ENCODE data around the gene GATA6. TPM values are rescaled to one million over a fixed set of nuclear protein-coding genes. Genes with fewer than 3 reads are reported as not detected.

Gene GATA6
- total RNA-seq, 4 donors from 2014 or later = 0.34 to 1.2 (median 0.86) TPM

DNA sequence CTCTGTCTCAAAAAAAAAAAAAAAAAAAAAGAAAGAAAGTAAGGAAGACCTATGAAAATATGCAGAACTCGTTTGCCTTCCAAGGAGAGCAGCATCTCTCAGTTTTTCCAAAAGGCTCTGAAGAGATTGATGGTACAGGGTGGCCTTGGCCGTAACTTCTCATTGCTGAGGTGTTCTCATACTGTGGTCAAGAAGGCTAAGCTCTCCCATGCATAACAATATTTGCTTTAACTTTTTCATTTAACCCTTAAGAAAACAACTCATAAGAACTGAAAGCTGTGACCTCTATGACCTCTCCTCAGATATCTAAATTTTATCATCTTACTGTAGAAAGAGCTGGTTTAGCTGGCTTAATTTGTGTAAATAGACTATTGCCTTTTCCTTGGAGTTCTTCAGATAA is 37.1 kb upstream of the GATA6 start:
- intact Hi-C loops (cut with DNase I; ENCODE audit: low total_unique reads) = no loop called here
- H3K36me3 ChIP-seq = no peaks in the 10 kb centered on the region
- H3K27ac ChIP-seq = no peak overlapping the region
- TF ChIP-seq, protein P1, sequence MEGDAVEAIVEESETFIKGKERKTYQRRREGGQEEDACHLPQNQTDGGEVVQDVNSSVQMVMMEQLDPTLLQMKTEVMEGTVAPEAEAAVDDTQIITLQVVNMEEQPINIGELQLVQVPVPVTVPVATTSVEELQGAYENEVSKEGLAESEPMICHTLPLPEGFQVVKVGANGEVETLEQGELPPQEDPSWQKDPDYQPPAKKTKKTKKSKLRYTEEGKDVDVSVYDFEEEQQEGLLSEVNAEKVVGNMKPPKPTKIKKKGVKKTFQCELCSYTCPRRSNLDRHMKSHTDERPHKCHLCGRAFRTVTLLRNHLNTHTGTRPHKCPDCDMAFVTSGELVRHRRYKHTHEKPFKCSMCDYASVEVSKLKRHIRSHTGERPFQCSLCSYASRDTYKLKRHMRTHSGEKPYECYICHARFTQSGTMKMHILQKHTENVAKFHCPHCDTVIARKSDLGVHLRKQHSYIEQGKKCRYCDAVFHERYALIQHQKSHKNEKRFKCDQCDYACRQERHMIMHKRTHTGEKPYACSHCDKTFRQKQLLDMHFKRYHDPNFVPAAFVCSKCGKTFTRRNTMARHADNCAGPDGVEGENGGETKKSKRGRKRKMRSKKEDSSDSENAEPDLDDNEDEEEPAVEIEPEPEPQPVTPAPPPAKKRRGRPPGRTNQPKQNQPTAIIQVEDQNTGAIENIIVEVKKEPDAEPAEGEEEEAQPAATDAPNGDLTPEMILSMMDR (IDR thresholded peaks at IDR 0.05 in 4 of 5, conservative IDR thresholded peaks at IDR 0.05 in 1 of 5) = no peak
- no peak for TF ChIP-seq POLR2A (IDR thresholded peaks at IDR 0.05)
- no peaks in the 10 kb centered on the region for H3K4me1 ChIP-seq
- ATAC-seq = no peak
- in situ Hi-C loops (cut with MboI; ENCODE audit: low sequenced_read_pairs in 4 of 4) = no loop called here
- DNase-seq = no peak
- H3K27me3 ChIP-seq = no peaks in the 10 kb centered on the region
- no peak overlapping the region for H3K4me3 ChIP-seq
- H3K9me3 ChIP-seq = no peaks in the 10 kb centered on the region

DNA sequence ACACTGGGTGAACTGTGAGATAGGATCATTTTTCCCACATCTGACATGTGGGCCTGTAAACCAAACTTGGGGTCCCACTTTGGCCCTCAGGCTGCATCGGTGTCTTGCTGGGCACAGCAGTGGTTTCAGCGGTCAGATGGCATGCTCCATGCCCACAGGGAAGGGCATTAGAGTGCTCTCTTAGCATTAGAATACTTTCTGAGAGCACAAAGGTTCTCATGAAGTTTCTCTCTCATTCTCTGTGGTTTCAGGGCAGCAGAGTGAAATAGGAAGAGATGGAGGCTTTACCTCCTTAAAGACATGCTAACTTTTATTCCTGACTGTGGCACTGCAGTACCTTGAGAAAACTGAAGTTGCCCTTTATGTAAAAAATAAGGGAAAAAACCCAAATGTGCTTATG is 36.6 kb upstream of the GATA6 start:
- H3K4me1 ChIP-seq = no peaks in the 10 kb centered on the region
- H3K27me3 ChIP-seq = no peaks in the 10 kb centered on the region
- ATAC-seq (no peak), DNase-seq (no peak)
- in situ Hi-C loops (cut with MboI; ENCODE audit: low sequenced_read_pairs in 4 of 4) = no loop called here
- intact Hi-C loops (cut with DNase I; ENCODE audit: low total_unique reads) = no loop called here
- no peak overlapping the region for H3K27ac ChIP-seq
- H3K36me3 ChIP-seq = no peaks in the 10 kb centered on the region
- no peaks in the 10 kb centered on the region for H3K9me3 ChIP-seq
- no peak overlapping the region for H3K4me3 ChIP-seq
- no peak for TF ChIP-seq POLR2A (IDR thresholded peaks at IDR 0.05)
- TF ChIP-seq, protein P1 (IDR thresholded peaks at IDR 0.05 in 4 of 5, conservative IDR thresholded peaks at IDR 0.05 in 1 of 5) = no peak

GRCh38 chr18:22136395-22136794 is 33.0 kb upstream of the GATA6 start:
- ATAC-seq = no peak

GRCh38 chr18:22141211-22141610 is 28.2 kb upstream of the GATA6 start:
- ATAC-seq = no peak

More at GRCh38 chr18:22136395-22136794, 33.0 kb upstream of the GATA6 start:
- Histone ChIP-seq H3K9me3 (no peaks in the 10 kb centered on the region), H3K36me3 (no peaks in the 10 kb centered on the region), H3K27ac (no peak overlapping the region), H3K27me3 (no peaks in the 10 kb centered on the region), H3K4me1 (no peaks in the 10 kb centered on the region), H3K4me3 (no peak overlapping the region)
- no peak for DNase-seq
- in situ Hi-C loops (cut with MboI; ENCODE audit: low sequenced_read_pairs in 4 of 4) (no loop called here), intact Hi-C loops (cut with DNase I; ENCODE audit: low total_unique reads) (no loop called here)
- TF ChIP-seq, protein P1 (IDR thresholded peaks at IDR 0.05 in 4 of 5, conservative IDR thresholded peaks at IDR 0.05 in 1 of 5) = no peak
- no peak for TF ChIP-seq POLR2A (IDR thresholded peaks at IDR 0.05)

More at GRCh38 chr18:22141211-22141610, 28.2 kb upstream of the GATA6 start:
- no peak overlapping the region for H3K27ac ChIP-seq
- no peaks in the 10 kb centered on the region for H3K36me3 ChIP-seq
- no peaks in the 10 kb centered on the region for H3K27me3 ChIP-seq
- TF ChIP-seq, protein P1 (IDR thresholded peaks at IDR 0.05 in 4 of 5, conservative IDR thresholded peaks at IDR 0.05 in 1 of 5) = no peak
- TF ChIP-seq POLR2A (IDR thresholded peaks at IDR 0.05) = no peak
- H3K4me1 ChIP-seq = no peaks in the 10 kb centered on the region
- no peak for DNase-seq
- H3K9me3 ChIP-seq = no peaks in the 10 kb centered on the region
- in situ Hi-C loops (cut with MboI; ENCODE audit: low sequenced_read_pairs in 4 of 4) (no loop called here), intact Hi-C loops (cut with DNase I; ENCODE audit: low total_unique reads) (no loop called here)
- no peak overlapping the region for H3K4me3 ChIP-seq
